ENCODE measurements around the gene SRBD1.

SRBD1 gene

GRCh38 chr2:45406621-45407020 lies 204.4 kb downstream of the SRBD1 start:
- DNase-seq: no peak

GRCh38 chr2:45404807-45405297 lies 206.2 kb downstream of the SRBD1 start:
- no peak for DNase-seq

- no peak for DNase-seq
These were observed 208.0 kb downstream of the SRBD1 start for GRCh38 chr2:45403036-45403435.

GRCh38 chr2:45401431-45401922 lies 209.6 kb downstream of the SRBD1 start:
- no peak for DNase-seq

- DNase-seq: no peak
These were observed 211.9 kb downstream of the SRBD1 start for GRCh38 chr2:45399040-45399784.

GRCh38 chr2:45397292-45397691 lies 213.8 kb downstream of the SRBD1 start:
- DNase-seq: no peak

GRCh38 chr2:45396671-45397070 lies 214.4 kb downstream of the SRBD1 start:
- DNase-seq: no peak

GRCh38 chr2:45394842-45395241 lies 216.2 kb downstream of the SRBD1 start:
- no peak for DNase-seq

GRCh38 chr2:45394216-45394615 lies 216.9 kb downstream of the SRBD1 start:
- DNase-seq: no peak

GRCh38 chr2:45391866-45392265 lies 219.2 kb downstream of the SRBD1 start:
- no peak for DNase-seq

- no peak for DNase-seq
These were observed 220.2 kb downstream of the SRBD1 start for GRCh38 chr2:45390861-45391260.

- DNase-seq: no peak
These were observed 220.6 kb downstream of the SRBD1 start for GRCh38 chr2:45390441-45390840.

- no peak for DNase-seq
These were observed 222.4 kb downstream of the SRBD1 start for GRCh38 chr2:45388541-45389100.

GRCh38 chr2:45382744-45383143 lies 228.3 kb downstream of the SRBD1 start:
- no peak for DNase-seq

GRCh38 chr2:45380131-45380836 lies 230.8 kb downstream of the SRBD1 start:
- no peak for DNase-seq

- DNase-seq: no peak
These were observed 231.5 kb downstream of the SRBD1 start for GRCh38 chr2:45379399-45380087.

- DNase-seq: no peak
These were observed 237.5 kb downstream of the SRBD1 start for GRCh38 chr2:45373534-45373933.

GRCh38 chr2:45370369-45370768 lies 240.7 kb downstream of the SRBD1 start:
- no peak for DNase-seq

GRCh38 chr2:45368792-45369191 lies 242.3 kb downstream of the SRBD1 start:
- no peak for DNase-seq

GRCh38 chr2:45361666-45362065 lies 249.4 kb downstream of the SRBD1 start:
- DNase-seq: no peak

GRCh38 chr2:45354776-45355175 lies 256.3 kb downstream of the SRBD1 start:
- no peak for DNase-seq

- no peak for DNase-seq
These were observed 257.2 kb downstream of the SRBD1 start for GRCh38 chr2:45353879-45354278.

- DNase-seq: no peak
These were observed 258.6 kb downstream of the SRBD1 start for GRCh38 chr2:45352506-45352905.

Data from NCI-H774 (cell line).